GM21526 (cell line): ENCODE measurements around the gene EEPD1.

Experiments
- ATAC-seq: cut with Tn5 transposase; IDR thresholded peaks from one replicate; pipeline ENCODE4 v1.9.1; 2021; ENCODE audit warnings: moderate library complexity; ENCODE audit not compliant: unreplicated experiment, low FRiP score

Gene EEPD1

GRCh38 chr7:36154255-36155212, 1.5 kb downstream of the EEPD1 start:
- ATAC-seq: no peak

- no peak for ATAC-seq
These were observed 2.8 kb downstream of the EEPD1 start for GRCh38 chr7:36155811-36156361.

- no peak for ATAC-seq
These were observed 4.7 kb downstream of the EEPD1 start for GRCh38 chr7:36157527-36158320.

GRCh38 chr7:36158321-36158605, 5.2 kb downstream of the EEPD1 start:
- ATAC-seq: no peak

GRCh38 chr7:36159618-36160017, 6.6 kb downstream of the EEPD1 start:
- ATAC-seq: no peak

GRCh38 chr7:36160313-36160712, 7.3 kb downstream of the EEPD1 start:
- no peak for ATAC-seq

- no peak for ATAC-seq
These were observed 8.9 kb downstream of the EEPD1 start for GRCh38 chr7:36161996-36162395.

- no peak for ATAC-seq
These were observed 12.0 kb downstream of the EEPD1 start for GRCh38 chr7:36165059-36165458.

GRCh38 chr7:36165802-36166201, 12.7 kb downstream of the EEPD1 start:
- ATAC-seq: no peak

GRCh38 chr7:36167403-36168050, 14.5 kb downstream of the EEPD1 start:
- no peak for ATAC-seq

- ATAC-seq: no peak
These were observed 18.4 kb downstream of the EEPD1 start for GRCh38 chr7:36171503-36171902.

GRCh38 chr7:36175886-36176285, 22.8 kb downstream of the EEPD1 start:
- no peak for ATAC-seq

GRCh38 chr7:36176697-36177096, 23.6 kb downstream of the EEPD1 start:
- no peak for ATAC-seq

- no peak for ATAC-seq
These were observed 27.1 kb downstream of the EEPD1 start for GRCh38 chr7:36180121-36180520.

- no peak for ATAC-seq
These were observed 28.6 kb downstream of the EEPD1 start for GRCh38 chr7:36181668-36182067.

GRCh38 chr7:36182854-36183604, 30.0 kb downstream of the EEPD1 start:
- ATAC-seq: no peak

- ATAC-seq: no peak
These were observed 32.0 kb downstream of the EEPD1 start for GRCh38 chr7:36185092-36185491.

GRCh38 chr7:36185756-36186155, 32.7 kb downstream of the EEPD1 start:
- ATAC-seq: no peak

- no peak for ATAC-seq
These were observed 33.5 kb downstream of the EEPD1 start for GRCh38 chr7:36186359-36187121.

- ATAC-seq: no peak
These were observed 35.2 kb downstream of the EEPD1 start for GRCh38 chr7:36188266-36188665.
